ENCODE measurements around the gene COX6B2.

- TF ChIP-seq CTCF (conservative IDR thresholded peaks at IDR 0.05 in 1 of 2, IDR thresholded peaks at IDR 0.05 in 1 of 2; ENCODE audit: low read depth in 1 of 2, low read length in 2 of 2) = no peak
- TF ChIP-seq EZH2 (IDR thresholded peaks at IDR 0.05; ENCODE audit: low read length, missing control alignments) = no peak
Observed at GRCh38 chr19:55362174-55362989, 7.9 kb upstream of the COX6B2 start.
